ENCODE results near the gene GALNT12.

GALNT12 gene

GRCh38 chr9:98882569-98882923, 75.1 kb downstream of the GALNT12 start:
- no peak for DNase-seq

DNA sequence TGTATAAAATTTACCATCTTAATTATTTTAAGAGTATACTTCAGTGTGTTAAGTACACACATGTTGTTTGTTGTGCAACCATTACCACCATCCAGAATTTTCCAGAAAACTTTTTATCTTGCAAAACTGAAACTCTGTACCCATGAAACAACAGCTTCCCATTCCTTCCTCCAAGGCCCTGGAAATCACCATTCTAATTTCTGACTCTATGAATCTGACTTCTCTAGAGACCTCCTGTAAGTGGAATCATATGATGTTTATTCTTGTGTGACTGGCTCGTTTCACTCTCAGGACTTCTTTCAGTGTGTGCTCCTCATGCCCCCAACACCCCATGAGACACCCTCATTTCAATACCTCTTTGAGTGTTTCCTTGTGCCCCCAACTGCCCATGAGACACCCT, 75.8 kb downstream of the GALNT12 start:
- no peak for DNase-seq

GRCh38 chr9:98884849-98885248, 77.4 kb downstream of the GALNT12 start:
- DNase-seq = no peak

GRCh38 chr9:98885575-98886295, 78.3 kb downstream of the GALNT12 start:
- DNase-seq = no peak

GRCh38 chr9:98886691-98887229, 79.3 kb downstream of the GALNT12 start:
- no peak for DNase-seq

DNA sequence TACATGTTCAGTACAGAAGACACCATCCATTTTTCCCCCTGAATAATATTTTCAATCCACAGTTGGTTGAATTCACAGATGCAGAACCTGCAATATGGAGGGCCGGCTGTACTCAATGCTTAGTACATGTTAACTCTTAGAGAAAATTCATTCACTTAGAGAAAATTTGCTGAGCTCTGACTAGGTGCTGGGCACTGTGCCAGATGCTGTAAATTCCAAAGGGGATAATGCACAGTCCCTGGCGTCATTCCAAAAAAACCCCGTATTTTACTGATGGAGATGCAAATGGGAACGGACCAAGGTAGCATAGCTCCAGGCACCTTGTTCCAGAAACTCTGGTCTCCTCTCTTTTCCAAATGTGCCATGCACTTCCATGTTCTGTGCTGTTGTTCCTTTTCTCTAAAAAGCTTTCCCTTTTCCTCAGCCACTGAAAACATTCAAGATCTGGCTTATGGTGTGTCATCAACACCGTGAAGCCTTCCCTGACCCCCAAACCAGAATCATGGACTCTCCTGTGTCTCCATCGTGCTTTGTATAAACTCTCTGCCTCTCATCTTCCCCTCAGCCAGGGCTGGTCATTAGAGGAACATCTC, 80.5 kb downstream of the GALNT12 start:
- DNase-seq = no peak

DNA sequence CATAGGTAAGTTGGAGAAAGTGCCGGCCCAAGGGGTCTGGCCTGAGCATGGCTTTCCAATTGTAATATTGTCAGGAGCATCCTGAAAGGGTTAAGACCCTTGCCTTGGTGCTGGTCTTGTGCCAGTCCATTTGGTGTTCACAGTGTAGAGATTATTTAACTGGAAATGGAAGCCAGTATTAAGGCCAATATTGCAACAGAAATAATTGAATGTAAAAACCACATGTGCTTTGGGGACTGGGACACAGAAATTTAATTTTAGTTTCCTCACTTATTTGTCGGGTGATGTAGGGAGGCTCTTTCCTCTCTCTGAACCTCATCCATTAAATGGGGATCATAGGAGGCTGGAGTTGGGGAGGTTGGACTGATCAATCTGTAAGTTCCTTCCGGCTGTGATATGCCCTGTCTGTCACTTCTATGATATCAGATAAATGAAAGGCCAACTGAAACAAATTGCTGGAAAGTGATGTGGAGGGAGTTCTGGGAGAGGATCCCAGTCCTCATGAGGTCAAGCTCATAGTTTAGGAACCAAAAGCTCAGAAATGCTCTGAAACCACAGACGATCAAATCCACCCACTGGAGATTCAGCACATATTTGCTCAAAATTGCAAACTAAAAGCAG, 81.4 kb downstream of the GALNT12 start:
- no peak for DNase-seq

- no peak for DNase-seq
These were observed 82.8 kb downstream of the GALNT12 start for GRCh38 chr9:98890256-98890655.

GRCh38 chr9:98892288-98892687, 84.8 kb downstream of the GALNT12 start:
- no peak for DNase-seq

GRCh38 chr9:98892690-98893089, 85.2 kb downstream of the GALNT12 start:
- DNase-seq = no peak

GRCh38 chr9:98894171-98894570, 86.7 kb downstream of the GALNT12 start:
- no peak for DNase-seq

GRCh38 chr9:98894761-98895160, 87.3 kb downstream of the GALNT12 start:
- DNase-seq = no peak

DNA sequence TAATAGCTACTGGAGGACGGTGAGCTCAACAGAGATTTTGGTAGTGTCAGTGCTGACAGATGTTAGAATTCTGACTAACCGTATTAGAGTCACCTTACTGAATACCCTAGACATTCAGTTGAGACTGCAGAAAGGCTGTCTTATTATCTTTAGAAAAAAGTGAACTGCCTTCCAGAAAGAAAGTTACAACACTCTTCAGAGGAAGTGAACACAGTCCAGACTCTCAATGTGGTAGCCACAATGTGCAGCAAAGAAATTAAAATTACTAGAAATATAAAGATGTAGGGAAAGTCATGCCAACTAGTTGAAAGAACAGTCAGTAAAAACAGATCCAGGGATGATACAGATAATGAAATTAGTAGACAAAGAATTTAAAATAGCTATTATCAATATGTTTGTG, 89.2 kb downstream of the GALNT12 start:
- no peak for DNase-seq

- no peak for DNase-seq
These were observed 90.3 kb downstream of the GALNT12 start for GRCh38 chr9:98897745-98898144.

- no peak for DNase-seq
These were observed 92.1 kb downstream of the GALNT12 start for GRCh38 chr9:98899408-98900056.
